HL-60 (cell line): ENCODE measurements around the gene MTHFD2L.

ENCODE experiments used
- DNase-seq, 2 experiments: peaks; one replicate each; pipeline ENCODE4 v3.0.0-alpha.2; 2010 to 2020; ENCODE audit warnings: low read depth in 1 of 2, low spot score in 1 of 2
- H3K27ac ChIP-seq: fragments of 250-450 bp; sonication (Bioruptor Pico); replicated peaks from 2 replicates; pipeline ENCODE4 v1.5.1; 2020; ENCODE audit warnings: mild to moderate bottlenecking, moderate library complexity
- H3K27me3 ChIP-seq: fragments of 250-450 bp; sonication (Bioruptor Pico); 2 replicates; pipeline ENCODE4 v1.5.1; 2021; ENCODE audit warnings: mild to moderate bottlenecking, moderate library complexity; ENCODE audit not compliant: insufficient read depth, poor library complexity, severe bottlenecking
- H3K4me3 ChIP-seq: replicated peaks from 2 replicates; pipeline ENCODE4 v1.5.1; 2011; ENCODE audit warnings: mild to moderate bottlenecking, control low read depth, low read length; ENCODE audit not compliant: insufficient read depth
- GABPA ChIP-seq: IDR thresholded peaks from 2 replicates; pipeline ENCODE4 v1.6.1; 2012; ENCODE audit warnings: low read depth
- POLR2AphosphoS5 ChIP-seq: IDR thresholded peaks from 2 replicates; pipeline ENCODE4 v1.6.1; 2012; ENCODE audit warnings: low read depth
- SPI1 ChIP-seq: IDR thresholded peaks from 2 replicates; pipeline ENCODE4 v1.6.1; 2012; ENCODE audit warnings: low read depth, mild to moderate bottlenecking, borderline replicate concordance
- TF ChIP-seq, protein P1 (sequence below): IDR thresholded peaks from 2 replicates; pipeline ENCODE4 v1.6.1; 2012; ENCODE audit warnings: low read depth; ENCODE audit not compliant: insufficient replicate concordance
- TF ChIP-seq, protein P2 (sequence below): IDR thresholded peaks from one replicate; pipeline ENCODE4 v1.5.1; 2011; ENCODE audit warnings: low read length, control low read depth, inconsistent platforms; ENCODE audit not compliant: insufficient read depth

Gene MTHFD2L

DNA sequence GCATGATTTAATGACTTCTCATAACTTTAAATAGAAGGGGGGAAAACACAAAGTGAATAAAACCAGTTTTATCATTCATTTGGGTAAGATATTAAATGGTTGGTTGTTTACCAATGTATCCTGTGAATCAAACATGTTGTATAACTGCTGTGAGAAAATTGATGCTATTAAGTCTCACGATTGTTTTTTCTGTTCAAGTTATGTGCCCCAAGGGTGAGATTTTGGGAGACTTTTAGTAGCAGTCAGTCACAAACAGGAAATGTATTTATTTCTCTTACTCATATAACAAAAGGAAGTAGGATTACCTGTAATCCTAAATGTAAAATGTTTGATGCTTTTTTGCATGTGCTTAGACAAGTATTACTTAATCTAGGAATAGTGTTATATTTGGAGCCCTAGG, 39.2 kb downstream of the MTHFD2L start:
- Histone ChIP-seq H3K27me3 (no peaks in the 10 kb centered on the region), H3K27ac (no peak overlapping the region), H3K4me3 (no peak overlapping the region)
- TF ChIP-seq GABPA (no peak), SPI1 (no peak), POLR2AphosphoS5 (no peak)
- TF ChIP-seq, protein P1, sequence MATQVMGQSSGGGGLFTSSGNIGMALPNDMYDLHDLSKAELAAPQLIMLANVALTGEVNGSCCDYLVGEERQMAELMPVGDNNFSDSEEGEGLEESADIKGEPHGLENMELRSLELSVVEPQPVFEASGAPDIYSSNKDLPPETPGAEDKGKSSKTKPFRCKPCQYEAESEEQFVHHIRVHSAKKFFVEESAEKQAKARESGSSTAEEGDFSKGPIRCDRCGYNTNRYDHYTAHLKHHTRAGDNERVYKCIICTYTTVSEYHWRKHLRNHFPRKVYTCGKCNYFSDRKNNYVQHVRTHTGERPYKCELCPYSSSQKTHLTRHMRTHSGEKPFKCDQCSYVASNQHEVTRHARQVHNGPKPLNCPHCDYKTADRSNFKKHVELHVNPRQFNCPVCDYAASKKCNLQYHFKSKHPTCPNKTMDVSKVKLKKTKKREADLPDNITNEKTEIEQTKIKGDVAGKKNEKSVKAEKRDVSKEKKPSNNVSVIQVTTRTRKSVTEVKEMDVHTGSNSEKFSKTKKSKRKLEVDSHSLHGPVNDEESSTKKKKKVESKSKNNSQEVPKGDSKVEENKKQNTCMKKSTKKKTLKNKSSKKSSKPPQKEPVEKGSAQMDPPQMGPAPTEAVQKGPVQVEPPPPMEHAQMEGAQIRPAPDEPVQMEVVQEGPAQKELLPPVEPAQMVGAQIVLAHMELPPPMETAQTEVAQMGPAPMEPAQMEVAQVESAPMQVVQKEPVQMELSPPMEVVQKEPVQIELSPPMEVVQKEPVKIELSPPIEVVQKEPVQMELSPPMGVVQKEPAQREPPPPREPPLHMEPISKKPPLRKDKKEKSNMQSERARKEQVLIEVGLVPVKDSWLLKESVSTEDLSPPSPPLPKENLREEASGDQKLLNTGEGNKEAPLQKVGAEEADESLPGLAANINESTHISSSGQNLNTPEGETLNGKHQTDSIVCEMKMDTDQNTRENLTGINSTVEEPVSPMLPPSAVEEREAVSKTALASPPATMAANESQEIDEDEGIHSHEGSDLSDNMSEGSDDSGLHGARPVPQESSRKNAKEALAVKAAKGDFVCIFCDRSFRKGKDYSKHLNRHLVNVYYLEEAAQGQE: no peak
- TF ChIP-seq, protein P2, sequence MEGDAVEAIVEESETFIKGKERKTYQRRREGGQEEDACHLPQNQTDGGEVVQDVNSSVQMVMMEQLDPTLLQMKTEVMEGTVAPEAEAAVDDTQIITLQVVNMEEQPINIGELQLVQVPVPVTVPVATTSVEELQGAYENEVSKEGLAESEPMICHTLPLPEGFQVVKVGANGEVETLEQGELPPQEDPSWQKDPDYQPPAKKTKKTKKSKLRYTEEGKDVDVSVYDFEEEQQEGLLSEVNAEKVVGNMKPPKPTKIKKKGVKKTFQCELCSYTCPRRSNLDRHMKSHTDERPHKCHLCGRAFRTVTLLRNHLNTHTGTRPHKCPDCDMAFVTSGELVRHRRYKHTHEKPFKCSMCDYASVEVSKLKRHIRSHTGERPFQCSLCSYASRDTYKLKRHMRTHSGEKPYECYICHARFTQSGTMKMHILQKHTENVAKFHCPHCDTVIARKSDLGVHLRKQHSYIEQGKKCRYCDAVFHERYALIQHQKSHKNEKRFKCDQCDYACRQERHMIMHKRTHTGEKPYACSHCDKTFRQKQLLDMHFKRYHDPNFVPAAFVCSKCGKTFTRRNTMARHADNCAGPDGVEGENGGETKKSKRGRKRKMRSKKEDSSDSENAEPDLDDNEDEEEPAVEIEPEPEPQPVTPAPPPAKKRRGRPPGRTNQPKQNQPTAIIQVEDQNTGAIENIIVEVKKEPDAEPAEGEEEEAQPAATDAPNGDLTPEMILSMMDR: no peak
- no peak for DNase-seq

DNA sequence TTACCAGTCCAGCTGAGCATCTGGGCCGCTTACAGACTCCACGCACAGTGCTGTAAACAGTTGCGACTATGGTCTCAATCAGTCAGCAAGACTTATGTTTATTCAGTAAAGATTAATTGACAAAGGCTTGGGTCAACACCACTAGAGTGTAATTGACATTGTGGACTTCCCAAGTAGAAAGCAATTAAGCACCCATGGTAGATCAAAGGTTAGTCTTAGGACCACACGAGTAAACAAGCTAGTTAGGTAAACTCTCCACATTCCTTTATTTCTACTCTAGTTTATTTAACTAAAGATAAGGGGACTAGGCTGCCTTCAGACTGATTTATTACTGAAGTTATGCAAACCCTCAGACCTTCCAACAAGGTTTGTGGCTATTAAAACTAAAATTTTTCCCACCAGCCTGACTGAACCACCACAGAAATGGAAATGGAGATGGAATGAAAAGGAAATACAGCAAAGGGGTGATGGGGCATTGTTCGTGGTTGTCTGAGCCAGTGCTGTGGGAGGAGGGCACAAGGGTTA, 44.2 kb downstream of the MTHFD2L start:
- TF ChIP-seq POLR2AphosphoS5 (no peak), GABPA (no peak), SPI1 (no peak)
- TF ChIP-seq, protein P2: no peak
- TF ChIP-seq, protein P1: no peak
- Histone ChIP-seq H3K27ac (no peak overlapping the region), H3K4me3 (no peak overlapping the region), H3K27me3 (no peaks in the 10 kb centered on the region)
- no peak for DNase-seq

DNA sequence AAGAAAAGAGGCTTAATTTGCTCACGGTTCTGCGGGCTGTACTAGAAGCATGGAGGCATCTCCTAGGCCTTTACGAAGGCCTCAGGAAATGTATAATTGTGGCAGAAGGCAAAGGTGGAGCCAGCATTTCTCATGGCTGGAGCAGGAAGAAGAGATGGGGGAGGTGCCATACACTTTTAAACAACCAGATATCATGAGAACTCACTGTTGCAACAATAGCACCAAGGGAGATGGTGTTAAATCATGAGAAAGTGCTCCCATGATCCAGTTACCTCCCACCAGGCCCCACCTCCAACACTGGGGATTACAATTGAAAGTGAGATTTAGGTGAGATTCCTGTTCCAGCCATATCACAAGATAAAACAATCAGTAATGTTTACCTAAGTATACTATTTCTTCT, 45.5 kb downstream of the MTHFD2L start:
- no peak overlapping the region for H3K27ac ChIP-seq
- TF ChIP-seq, protein P2: no peak
- TF ChIP-seq GABPA (no peak), SPI1 (no peak), POLR2AphosphoS5 (no peak)
- TF ChIP-seq, protein P1: no peak
- no peaks in the 10 kb centered on the region for H3K27me3 ChIP-seq
- no peak for DNase-seq
- H3K4me3 ChIP-seq: no peak overlapping the region
